GM21447 (cell line): ENCODE measurements around the gene ZFAND2A.
"Not testable (repeated sequence)": the region's sequence is repeated elsewhere in the genome, so short reads cannot be mapped to it uniquely, and the experiment has no call there.

Experiments used
- ATAC-seq: cut with Tn5 transposase; IDR thresholded peaks from one replicate; pipeline ENCODE4 v1.9.1; 2021; ENCODE audit not compliant: unreplicated experiment

Gene ZFAND2A

GRCh38 chr7:1151653-1152425, 8.2 kb downstream of the ZFAND2A start:
- no peak for ATAC-seq

GRCh38 chr7:1151156-1151555, 8.8 kb downstream of the ZFAND2A start:
- ATAC-seq, result no peak

GRCh38 chr7:1150400-1151002, 9.5 kb downstream of the ZFAND2A start:
- ATAC-seq, result no peak

- ATAC-seq, result no peak
Observed at GRCh38 chr7:1149351-1149794, 10.6 kb downstream of the ZFAND2A start.

- ATAC-seq, result not testable (repeated sequence)
Observed at GRCh38 chr7:1147873-1148272, 12.1 kb downstream of the ZFAND2A start.

- ATAC-seq, result no peak
Observed at GRCh38 chr7:1144269-1144771, 15.7 kb downstream of the ZFAND2A start.

- not testable (repeated sequence) for ATAC-seq
Observed at GRCh38 chr7:1143031-1143430, 17.0 kb downstream of the ZFAND2A start.

GRCh38 chr7:1142051-1142635, 17.9 kb downstream of the ZFAND2A start:
- ATAC-seq, result no peak

- ATAC-seq, result no peak
Observed at GRCh38 chr7:1141651-1142050, 18.3 kb downstream of the ZFAND2A start.

- ATAC-seq, result no peak
Observed at GRCh38 chr7:1140476-1141104, 19.4 kb downstream of the ZFAND2A start.

- peak; percentile 61 for ATAC-seq
Observed at GRCh38 chr7:1137517-1138167, 22.4 kb downstream of the ZFAND2A start.

- ATAC-seq, result no peak
Observed at GRCh38 chr7:1136841-1137516, 23.0 kb downstream of the ZFAND2A start.

- ATAC-seq, result no peak
Observed at GRCh38 chr7:1134951-1135350, 25.0 kb downstream of the ZFAND2A start.

GRCh38 chr7:1131471-1132265, 28.3 kb downstream of the ZFAND2A start:
- ATAC-seq, result no peak

- no peak for ATAC-seq
Observed at GRCh38 chr7:1130021-1130990, 29.7 kb downstream of the ZFAND2A start.

- no peak for ATAC-seq
Observed at GRCh38 chr7:1129431-1129830, 30.6 kb downstream of the ZFAND2A start.

GRCh38 chr7:1127001-1127400, 33.0 kb downstream of the ZFAND2A start:
- no peak for ATAC-seq

- no peak for ATAC-seq
Observed at GRCh38 chr7:1125603-1125969, 34.4 kb downstream of the ZFAND2A start.
